Measurements from ENCODE around the gene FOXP4. TPM values are rescaled to one million over a fixed set of nuclear protein-coding genes. Genes with fewer than 3 reads are reported as not detected.

FOXP4 gene
- total and polyA plus RNA-seq, 2 of the 13 experiments (the other 11 are each of a cell fraction or from before 2014, with no cell fraction given), result 11.0 to 12.4 TPM

- TF ChIP-seq ZNF547 (CRISPR knock-in tag; IDR thresholded peaks at IDR 0.05), result 0 out of 2 replicates have a peak, but pooled peaks have one; percentile 19
- TF ChIP-seq MTF1 (CRISPR knock-in tag; IDR thresholded peaks at IDR 0.05), result no peak
- TF ChIP-seq ARHGAP35 (CRISPR knock-in tag; IDR thresholded peaks at IDR 0.05; ENCODE audit: borderline replicate concordance), result no peak
- TF ChIP-seq THAP7 (CRISPR knock-in tag; IDR thresholded peaks at IDR 0.05), result no peak
- TF ChIP-seq SRSF9 (IDR thresholded peaks at IDR 0.05; ENCODE audit: borderline replicate concordance, insufficient read depth, low read depth, low read length, poor library complexity, severe bottlenecking), result no peak
- no peak for TF ChIP-seq PAX8 (CRISPR knock-in tag; IDR thresholded peaks at IDR 0.05; ENCODE audit: borderline replicate concordance)
- TF ChIP-seq, protein P1, sequence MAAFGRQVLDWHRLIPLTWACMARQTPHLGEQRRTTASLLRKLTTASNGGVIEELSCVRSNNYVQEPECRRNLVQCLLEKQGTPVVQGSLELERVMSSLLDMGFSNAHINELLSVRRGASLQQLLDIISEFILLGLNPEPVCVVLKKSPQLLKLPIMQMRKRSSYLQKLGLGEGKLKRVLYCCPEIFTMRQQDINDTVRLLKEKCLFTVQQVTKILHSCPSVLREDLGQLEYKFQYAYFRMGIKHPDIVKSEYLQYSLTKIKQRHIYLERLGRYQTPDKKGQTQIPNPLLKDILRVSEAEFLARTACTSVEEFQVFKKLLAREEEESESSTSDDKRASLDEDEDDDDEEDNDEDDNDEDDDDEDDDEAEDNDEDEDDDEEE (CRISPR knock-in tag; IDR thresholded peaks at IDR 0.05), result no peak
- TF ChIP-seq ZNF121 (CRISPR knock-in tag; IDR thresholded peaks at IDR 0.05), result no peak
- TF ChIP-seq ZNF343 (CRISPR knock-in tag; IDR thresholded peaks at IDR 0.05), result no peak
- TF ChIP-seq SP5 (CRISPR knock-in tag; IDR thresholded peaks at IDR 0.05; ENCODE audit: borderline replicate concordance, low read depth), result peak; percentile 94
- TF ChIP-seq SMYD3 (CRISPR knock-in tag; IDR thresholded peaks at IDR 0.05), result no peak
- peak; percentile 34 to 52; a peak in 3 of 4 replicates for TF ChIP-seq POLR2A (IDR thresholded peaks at IDR 0.05; ENCODE audit: insufficient read depth in 1 of 2, low read depth in 2 of 2, low read length in 2 of 2)
- no peak for TF ChIP-seq SMARCC2 (IDR thresholded peaks at IDR 0.05)
- no peak for TF ChIP-seq ZNF34 (CRISPR knock-in tag; IDR thresholded peaks at IDR 0.05; ENCODE audit: borderline replicate concordance)
- TF ChIP-seq, protein P2, sequence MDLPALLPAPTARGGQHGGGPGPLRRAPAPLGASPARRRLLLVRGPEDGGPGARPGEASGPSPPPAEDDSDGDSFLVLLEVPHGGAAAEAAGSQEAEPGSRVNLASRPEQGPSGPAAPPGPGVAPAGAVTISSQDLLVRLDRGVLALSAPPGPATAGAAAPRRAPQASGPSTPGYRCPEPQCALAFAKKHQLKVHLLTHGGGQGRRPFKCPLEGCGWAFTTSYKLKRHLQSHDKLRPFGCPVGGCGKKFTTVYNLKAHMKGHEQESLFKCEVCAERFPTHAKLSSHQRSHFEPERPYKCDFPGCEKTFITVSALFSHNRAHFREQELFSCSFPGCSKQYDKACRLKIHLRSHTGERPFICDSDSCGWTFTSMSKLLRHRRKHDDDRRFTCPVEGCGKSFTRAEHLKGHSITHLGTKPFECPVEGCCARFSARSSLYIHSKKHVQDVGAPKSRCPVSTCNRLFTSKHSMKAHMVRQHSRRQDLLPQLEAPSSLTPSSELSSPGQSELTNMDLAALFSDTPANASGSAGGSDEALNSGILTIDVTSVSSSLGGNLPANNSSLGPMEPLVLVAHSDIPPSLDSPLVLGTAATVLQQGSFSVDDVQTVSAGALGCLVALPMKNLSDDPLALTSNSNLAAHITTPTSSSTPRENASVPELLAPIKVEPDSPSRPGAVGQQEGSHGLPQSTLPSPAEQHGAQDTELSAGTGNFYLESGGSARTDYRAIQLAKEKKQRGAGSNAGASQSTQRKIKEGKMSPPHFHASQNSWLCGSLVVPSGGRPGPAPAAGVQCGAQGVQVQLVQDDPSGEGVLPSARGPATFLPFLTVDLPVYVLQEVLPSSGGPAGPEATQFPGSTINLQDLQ (CRISPR knock-in tag; IDR thresholded peaks at IDR 0.05), result no peak
- TF ChIP-seq BRD4 (CRISPR knock-in tag; IDR thresholded peaks at IDR 0.05), result peak; percentile 28
- TF ChIP-seq ZNF3 (CRISPR knock-in tag; IDR thresholded peaks at IDR 0.05), result peak; percentile 4; the same call in 1 of the 2 replicates
- TF ChIP-seq ZNF556 (CRISPR knock-in tag; IDR thresholded peaks at IDR 0.05; ENCODE audit: borderline replicate concordance), result no peak
- TF ChIP-seq, protein P3, sequence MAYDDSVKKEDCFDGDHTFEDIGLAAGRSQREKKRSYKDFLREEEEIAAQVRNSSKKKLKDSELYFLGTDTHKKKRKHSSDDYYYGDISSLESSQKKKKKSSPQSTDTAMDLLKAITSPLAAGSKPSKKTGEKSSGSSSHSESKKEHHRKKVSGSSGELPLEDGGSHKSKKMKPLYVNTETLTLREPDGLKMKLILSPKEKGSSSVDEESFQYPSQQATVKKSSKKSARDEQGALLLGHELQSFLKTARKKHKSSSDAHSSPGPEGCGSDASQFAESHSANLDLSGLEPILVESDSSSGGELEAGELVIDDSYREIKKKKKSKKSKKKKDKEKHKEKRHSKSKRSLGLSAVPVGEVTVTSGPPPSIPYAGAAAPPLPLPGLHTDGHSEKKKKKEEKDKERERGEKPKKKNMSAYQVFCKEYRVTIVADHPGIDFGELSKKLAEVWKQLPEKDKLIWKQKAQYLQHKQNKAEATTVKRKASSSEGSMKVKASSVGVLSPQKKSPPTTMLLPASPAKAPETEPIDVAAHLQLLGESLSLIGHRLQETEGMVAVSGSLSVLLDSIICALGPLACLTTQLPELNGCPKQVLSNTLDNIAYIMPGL (CRISPR knock-in tag; IDR thresholded peaks at IDR 0.05; ENCODE audit: borderline replicate concordance in 1 of 2, low read depth in 1 of 2), result peak in 1 of 2 experiments; percentile 59; a peak in 1 of 4 replicates
- peak; percentile 88 for TF ChIP-seq CEBPG (CRISPR knock-in tag; IDR thresholded peaks at IDR 0.05)
- no peak for TF ChIP-seq CENPX (CRISPR knock-in tag; IDR thresholded peaks at IDR 0.05)
- 0 out of 2 replicates have a peak, but pooled peaks have one; percentile 54 for TF ChIP-seq PRMT3 (CRISPR knock-in tag; IDR thresholded peaks at IDR 0.05; ENCODE audit: borderline replicate concordance, low read depth)
These were observed 32.3 kb downstream of the FOXP4 start (continued) for GRCh38 chr6:41578217-41579087.

Data from HepG2 (cell line).